PC-9 (cell line): ENCODE results near the gene NUP210.

Source experiments
- CTCF ChIP-seq: fragments of 200-600 bp; sonication (generic); conservative IDR thresholded peaks from 2 replicates; pipeline ENCODE4 v1.6.1; 2017; ENCODE audit warnings: mixed run types, antibody characterized with exemption, mild to moderate bottlenecking, moderate library complexity
- EZH2 ChIP-seq: fragments of 200-600 bp; sonication (generic); IDR thresholded peaks from 2 replicates; pipeline ENCODE4 v1.8.0; 2017; ENCODE audit warnings: antibody characterized with exemption, low read depth

- no peak for TF ChIP-seq EZH2
- no peak for TF ChIP-seq CTCF
These were observed 19.0 kb downstream of the NUP210 start for GRCh38 chr3:13401149-13401548.
